Osteocyte (in vitro differentiated cells): ENCODE measurements around the gene PRAC1. TPM values are rescaled to one million over a fixed set of nuclear protein-coding genes. Genes with fewer than 3 reads are reported as not detected.

Source experiments
- DNase-seq: peaks from one replicate; pipeline ENCODE4 v3.0.0; 2021; ENCODE audit warnings: mixed read lengths; ENCODE audit not compliant: unreplicated experiment; ENCODE audit errors: extremely low spot score
- H3K27ac Mint-ChIP-seq: one replicate; pipeline ENCODE4 v1.8.0; 2021; ENCODE audit warnings: mild to moderate bottlenecking, mixed read lengths; ENCODE audit not compliant: unreplicated experiment
- H3K27me3 Mint-ChIP-seq: one replicate; pipeline ENCODE4 v1.8.0; 2021; ENCODE audit warnings: mixed read lengths; ENCODE audit not compliant: unreplicated experiment
- H3K36me3 Mint-ChIP-seq: one replicate; pipeline ENCODE4 v1.8.0; 2021; ENCODE audit warnings: mixed read lengths; ENCODE audit not compliant: unreplicated experiment
- H3K4me1 Mint-ChIP-seq: one replicate; pipeline ENCODE4 v1.8.0; 2021; ENCODE audit warnings: mixed read lengths; ENCODE audit not compliant: unreplicated experiment
- H3K4me3 Mint-ChIP-seq: one replicate; pipeline ENCODE4 v1.8.0; 2021; ENCODE audit warnings: mild to moderate bottlenecking, moderate library complexity, mixed read lengths; ENCODE audit not compliant: unreplicated experiment
- H3K9me3 Mint-ChIP-seq: one replicate; pipeline ENCODE4 v1.8.0; 2021; ENCODE audit warnings: mixed read lengths; ENCODE audit not compliant: unreplicated experiment
- total RNA-seq: library from RNA; stranded (reverse); gene quantifications from 2 replicates; pipeline ENCODE4 v1.2.1, GENCODE V29; 2021
- TF ChIP-seq, protein P1 (sequence below): fragments of 200-600 bp; sonication (generic); IDR thresholded peaks from 2 replicates; pipeline ENCODE4 v1.5.0; 2021; ENCODE audit warnings: antibody characterized with exemption, mild to moderate bottlenecking, moderate library complexity

Gene PRAC1
- total RNA-seq, 1 donor from 2014 or later, result not detected

DNA sequence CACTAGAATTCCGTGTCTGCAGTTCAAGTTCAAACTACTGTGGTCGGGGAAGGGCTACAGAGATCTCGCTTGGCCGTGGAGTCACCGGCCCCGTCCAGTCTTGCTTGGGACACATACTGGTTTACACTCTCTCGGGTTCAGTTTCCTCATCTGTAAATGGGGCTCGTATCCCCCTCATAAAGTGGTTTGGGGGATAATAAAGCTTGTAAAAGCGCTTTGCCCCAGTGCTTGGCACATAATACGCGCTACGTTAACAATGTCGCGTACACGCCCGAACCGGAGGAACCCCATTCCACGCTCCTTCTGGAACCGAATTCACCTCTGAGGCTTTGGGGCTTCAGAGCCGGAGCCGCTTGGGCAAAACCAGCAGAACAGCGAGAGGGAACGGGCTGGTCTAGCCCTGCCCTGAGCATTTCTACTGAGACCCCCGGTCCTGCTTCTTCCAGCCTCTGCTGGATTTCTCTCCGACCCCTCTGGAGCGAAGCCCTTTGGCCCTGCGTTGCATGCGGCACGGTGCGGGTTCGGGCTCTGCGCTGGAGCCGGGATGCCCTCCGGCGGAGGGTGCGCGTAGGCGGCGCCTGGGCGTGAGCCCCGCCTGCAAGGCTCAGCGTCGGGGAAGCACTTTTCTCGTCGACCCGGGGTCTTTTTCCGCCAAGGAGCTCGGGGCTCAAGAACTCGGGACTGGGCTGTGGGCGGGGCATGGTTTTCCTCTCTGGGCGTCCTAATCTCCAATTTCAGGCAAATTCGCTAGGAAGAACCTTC lies 32.4 kb upstream of the PRAC1 start:
- no peak overlapping the region for H3K27ac Mint-ChIP-seq
- no peaks in the 10 kb centered on the region for H3K4me1 Mint-ChIP-seq
- TF ChIP-seq, protein P1, sequence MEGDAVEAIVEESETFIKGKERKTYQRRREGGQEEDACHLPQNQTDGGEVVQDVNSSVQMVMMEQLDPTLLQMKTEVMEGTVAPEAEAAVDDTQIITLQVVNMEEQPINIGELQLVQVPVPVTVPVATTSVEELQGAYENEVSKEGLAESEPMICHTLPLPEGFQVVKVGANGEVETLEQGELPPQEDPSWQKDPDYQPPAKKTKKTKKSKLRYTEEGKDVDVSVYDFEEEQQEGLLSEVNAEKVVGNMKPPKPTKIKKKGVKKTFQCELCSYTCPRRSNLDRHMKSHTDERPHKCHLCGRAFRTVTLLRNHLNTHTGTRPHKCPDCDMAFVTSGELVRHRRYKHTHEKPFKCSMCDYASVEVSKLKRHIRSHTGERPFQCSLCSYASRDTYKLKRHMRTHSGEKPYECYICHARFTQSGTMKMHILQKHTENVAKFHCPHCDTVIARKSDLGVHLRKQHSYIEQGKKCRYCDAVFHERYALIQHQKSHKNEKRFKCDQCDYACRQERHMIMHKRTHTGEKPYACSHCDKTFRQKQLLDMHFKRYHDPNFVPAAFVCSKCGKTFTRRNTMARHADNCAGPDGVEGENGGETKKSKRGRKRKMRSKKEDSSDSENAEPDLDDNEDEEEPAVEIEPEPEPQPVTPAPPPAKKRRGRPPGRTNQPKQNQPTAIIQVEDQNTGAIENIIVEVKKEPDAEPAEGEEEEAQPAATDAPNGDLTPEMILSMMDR, result no peak
- H3K27me3 Mint-ChIP-seq, result peaks cover 89% of the 10 kb centered on the region
- no peaks in the 10 kb centered on the region for H3K36me3 Mint-ChIP-seq
- no peak for DNase-seq
- no peak overlapping the region for H3K4me3 Mint-ChIP-seq
- no peaks in the 10 kb centered on the region for H3K9me3 Mint-ChIP-seq

DNA sequence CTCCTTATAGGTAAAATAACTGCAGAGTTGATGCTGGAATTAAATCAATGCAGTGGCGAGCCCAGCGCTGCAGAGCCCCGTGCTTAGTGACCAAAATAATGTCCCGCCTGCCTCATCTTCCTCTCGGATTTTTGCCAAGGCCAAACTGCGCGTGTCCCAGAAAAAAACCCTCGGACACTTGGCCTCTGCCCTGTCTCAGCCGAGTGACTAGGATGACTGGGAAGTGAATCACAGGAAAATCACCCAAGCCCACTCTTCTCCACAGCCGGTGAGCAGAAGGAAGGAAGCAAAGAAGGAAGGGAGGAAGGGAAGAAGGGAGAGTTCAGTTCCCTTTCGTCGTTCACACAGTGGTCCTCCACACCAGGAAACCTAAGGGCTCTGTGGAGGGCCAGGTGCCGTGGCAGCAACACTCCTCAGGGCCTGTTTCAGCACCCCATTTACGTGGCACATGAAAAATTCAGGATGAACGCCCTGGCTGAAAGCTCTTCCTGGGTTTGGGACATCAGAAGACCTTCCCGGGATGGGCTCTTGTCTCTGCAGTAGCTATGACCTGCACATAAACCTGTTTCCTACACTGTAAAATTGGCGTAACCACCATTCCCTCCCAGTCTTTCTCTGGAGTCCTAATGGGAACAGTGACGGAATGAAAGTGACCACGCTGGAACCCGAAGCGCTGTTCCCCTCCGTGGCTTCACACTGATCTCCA lies 31.6 kb upstream of the PRAC1 start:
- Mint-ChIP-seq H3K27me3 (peaks cover 89% of the 10 kb centered on the region), H3K4me1 (no peaks in the 10 kb centered on the region)

DNA sequence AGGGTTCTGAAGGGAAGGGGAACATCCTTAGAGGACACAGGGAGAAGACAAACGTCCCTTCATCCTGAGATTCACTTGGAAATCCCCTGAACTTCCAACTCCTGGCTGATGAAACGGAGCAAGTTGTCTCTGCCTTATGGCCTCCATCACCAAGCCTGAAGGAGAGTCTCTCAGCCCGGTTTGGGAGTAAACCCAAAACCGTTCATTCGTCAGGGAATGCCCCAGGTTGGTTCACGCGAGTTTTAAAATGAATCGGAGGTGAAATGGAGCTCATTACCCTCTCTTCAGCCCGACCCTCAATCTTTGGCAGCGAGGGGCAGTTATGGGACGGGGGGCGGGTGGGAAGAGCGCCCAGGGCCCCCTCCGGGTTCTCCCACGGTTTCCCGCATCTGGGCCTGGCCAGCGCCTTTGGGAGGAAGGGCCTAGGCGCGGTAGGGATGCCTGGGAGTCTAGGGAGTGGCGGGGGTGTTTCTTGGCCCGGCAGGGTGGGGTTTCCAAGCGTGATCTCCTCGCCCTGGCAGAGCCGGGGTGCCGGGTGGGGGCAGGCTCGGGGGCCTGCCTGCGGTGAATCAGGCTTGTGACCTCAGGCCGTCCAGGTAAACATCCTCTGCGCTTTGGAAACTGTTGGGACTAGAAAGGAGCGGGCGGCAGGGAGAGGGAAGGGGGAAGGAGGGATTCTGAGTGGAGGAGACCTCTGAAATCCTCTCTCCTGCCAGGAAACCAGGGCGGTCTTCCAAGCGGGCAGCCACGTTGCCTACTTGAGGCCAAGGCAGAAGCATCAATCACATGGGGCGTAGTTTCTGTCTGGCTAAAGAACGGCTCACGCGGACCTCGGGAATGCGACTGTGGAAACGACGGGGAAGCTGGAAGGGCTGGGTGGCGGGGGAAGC lies 30.3 kb upstream of the PRAC1 start:
- Mint-ChIP-seq H3K4me1 (no peaks in the 10 kb centered on the region), H3K9me3 (no peaks in the 10 kb centered on the region), H3K4me3 (no peak overlapping the region), H3K36me3 (no peaks in the 10 kb centered on the region), H3K27ac (no peak overlapping the region), H3K27me3 (peaks cover 91% of the 10 kb centered on the region)
- TF ChIP-seq, protein P1, result no peak
- DNase-seq, result no peak

More for the DNA sequence above, 31.6 kb upstream of the PRAC1 start:
- no peaks in the 10 kb centered on the region for H3K36me3 Mint-ChIP-seq
- H3K27ac Mint-ChIP-seq, result no peak overlapping the region
- H3K9me3 Mint-ChIP-seq, result no peaks in the 10 kb centered on the region
- no peak overlapping the region for H3K4me3 Mint-ChIP-seq
- TF ChIP-seq, protein P1, result no peak
- no peak for DNase-seq

DNA sequence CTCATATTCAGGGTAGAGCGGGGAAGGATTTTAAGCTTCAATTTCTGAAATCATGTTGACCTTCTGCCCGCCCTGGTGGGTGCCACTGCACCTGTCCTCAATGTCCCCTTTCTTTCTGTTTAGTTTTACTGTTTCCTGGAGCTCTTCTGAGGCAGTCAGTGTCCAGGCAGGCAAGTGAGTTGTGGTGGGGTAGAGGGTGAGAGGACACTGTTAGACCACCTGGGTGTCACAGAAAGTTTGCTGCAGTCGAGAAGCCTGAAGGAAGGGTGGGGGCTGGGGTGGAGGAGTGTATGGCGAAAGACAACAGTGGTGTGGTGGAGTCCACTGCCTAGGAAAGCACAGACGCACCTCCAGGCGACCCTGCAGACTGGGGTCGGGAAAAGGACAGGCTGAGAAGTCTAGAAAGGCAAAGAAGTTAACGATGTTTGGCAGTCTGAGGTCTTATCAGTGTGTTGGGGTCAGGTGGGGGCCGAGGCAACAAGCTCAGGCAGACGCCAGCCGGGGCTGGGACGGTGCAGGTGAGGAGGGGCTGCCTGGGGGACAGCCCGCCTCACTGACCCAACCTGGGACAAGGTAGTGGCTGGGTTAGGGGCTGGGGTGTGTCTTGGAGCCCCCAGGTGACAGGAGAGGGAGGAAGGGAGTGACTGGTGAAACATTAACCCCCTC lies 29.5 kb upstream of the PRAC1 start:
- no peak for DNase-seq
- Mint-ChIP-seq H3K27ac (no peak overlapping the region), H3K36me3 (no peaks in the 10 kb centered on the region), H3K27me3 (peaks cover 93% of the 10 kb centered on the region), H3K9me3 (no peaks in the 10 kb centered on the region), H3K4me1 (no peaks in the 10 kb centered on the region), H3K4me3 (no peak overlapping the region)
- TF ChIP-seq, protein P1, result no peak
